Stimulated activated effector memory CD8-positive, alpha-beta T cell treated with anti-CD3 and anti-CD28 coated beads, Interleukin-12 subunit alpha, Interleukin-12 subunit beta, amount 100 ng/mL, for 72 hours (primary cell): ENCODE data around the gene PLCZ1.

Experiments
- ATAC-seq: fragments of 150-1000 bp; cut with Tn5 transposase; 2 replicates; pipeline ENCODE4 v1.10.0; 2021
- DNase-seq, 2 donors: peaks; one replicate each; pipeline ENCODE4 v3.0.0; 2021 to 2022; ENCODE audit warnings: low spot score in 2 of 2
- H3K27ac Mint-ChIP-seq: one replicate; pipeline ENCODE4 v1.8.0; 2022; ENCODE audit warnings: mild to moderate bottlenecking, mixed read lengths
- H3K36me3 Mint-ChIP-seq: one replicate; pipeline ENCODE4 v1.8.0; 2022; ENCODE audit warnings: mild to moderate bottlenecking, mixed read lengths
- H3K4me1 Mint-ChIP-seq: one replicate; pipeline ENCODE4 v1.8.0; 2022; ENCODE audit warnings: mixed read lengths
- H3K4me3 Mint-ChIP-seq: one replicate; pipeline ENCODE4 v1.8.0; 2022; ENCODE audit warnings: mild to moderate bottlenecking, mixed read lengths
- H3K9me3 Mint-ChIP-seq: one replicate; pipeline ENCODE4 v1.8.0; 2022; ENCODE audit warnings: mixed read lengths

The PLCZ1 gene

DNA sequence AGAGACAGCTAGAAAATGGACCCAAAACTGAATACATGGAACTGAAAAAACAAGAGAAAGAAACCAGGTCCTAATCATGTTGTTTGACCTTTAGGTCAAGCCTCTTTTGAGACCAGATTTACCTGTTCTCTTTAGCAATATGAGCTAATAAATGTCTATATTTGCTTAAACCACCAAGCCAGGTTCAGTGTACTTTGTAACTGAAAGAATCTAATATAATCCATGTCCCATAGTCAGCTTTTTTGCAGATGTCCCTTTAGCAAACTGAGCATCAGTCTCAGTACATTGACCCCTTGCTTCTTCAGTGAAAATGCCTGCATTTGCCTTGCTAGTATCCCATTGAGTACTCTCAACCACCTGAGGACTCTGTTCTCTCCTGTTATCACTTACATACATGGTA is 61.7 kb downstream of the PLCZ1 start:
- Mint-ChIP-seq H3K4me1 (no peaks in the 10 kb centered on the region), H3K9me3 (peaks cover 8% of the 10 kb centered on the region), H3K4me3 (no peak overlapping the region), H3K27ac (no peak overlapping the region), H3K36me3 (no peaks in the 10 kb centered on the region)
- DNase-seq (no peak), ATAC-seq (no peak)

DNA sequence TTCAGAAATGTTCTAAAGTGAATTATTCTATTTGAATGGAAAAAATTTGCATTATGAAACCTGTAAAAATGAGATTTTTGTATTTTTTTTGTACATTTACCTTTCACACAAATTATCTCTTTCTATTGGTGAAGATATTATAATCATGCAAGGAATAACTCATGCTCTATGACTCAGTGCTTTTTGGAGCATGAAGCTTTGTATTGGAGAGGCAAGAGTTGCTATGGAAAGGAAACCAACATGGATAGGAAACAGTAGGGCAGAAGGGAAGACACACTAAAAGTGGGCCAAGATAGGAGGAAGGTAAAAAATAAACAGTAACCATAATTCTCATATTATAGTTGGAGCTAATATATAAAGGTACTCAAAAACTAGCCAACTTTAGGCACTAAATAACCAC is 79.0 kb downstream of the PLCZ1 start:
- Mint-ChIP-seq H3K9me3 (peaks cover 18% of the 10 kb centered on the region), H3K4me1 (no peaks in the 10 kb centered on the region), H3K27ac (no peak overlapping the region), H3K4me3 (no peak overlapping the region), H3K36me3 (no peaks in the 10 kb centered on the region)
- DNase-seq: no peak
- no peak for ATAC-seq

GRCh38 chr12:18658179-18658578 is 79.6 kb downstream of the PLCZ1 start:
- H3K4me1 Mint-ChIP-seq: no peaks in the 10 kb centered on the region

DNA sequence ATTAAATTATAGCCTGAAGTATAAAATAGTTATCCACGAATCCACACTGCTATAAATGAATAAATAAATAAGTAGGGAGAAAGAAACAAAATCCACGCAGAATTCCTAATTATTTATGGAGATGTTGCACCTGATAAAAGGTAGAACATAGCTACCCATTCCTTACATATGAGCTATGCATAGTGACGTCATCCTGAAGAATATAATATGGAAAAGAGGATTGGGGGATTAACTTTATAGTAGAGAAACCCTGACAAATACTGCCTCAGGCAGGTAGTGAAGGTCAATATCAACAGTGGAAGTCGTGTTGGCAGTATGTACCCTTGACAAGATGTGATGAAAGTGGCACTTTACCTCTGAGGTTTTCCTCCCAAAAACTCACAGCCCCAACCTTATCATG is 82.5 kb downstream of the PLCZ1 start:
- ATAC-seq (no peak), DNase-seq (no peak)
- H3K4me1 Mint-ChIP-seq: no peaks in the 10 kb centered on the region
- H3K4me3 Mint-ChIP-seq: no peak overlapping the region
- peaks cover 18% of the 10 kb centered on the region for H3K9me3 Mint-ChIP-seq
- no peaks in the 10 kb centered on the region for H3K36me3 Mint-ChIP-seq
- H3K27ac Mint-ChIP-seq: no peak overlapping the region

More at GRCh38 chr12:18658179-18658578, 79.6 kb downstream of the PLCZ1 start:
- Mint-ChIP-seq H3K4me3 (no peak overlapping the region), H3K36me3 (no peaks in the 10 kb centered on the region), H3K9me3 (peaks cover 19% of the 10 kb centered on the region), H3K27ac (no peak overlapping the region)
- ATAC-seq (no peak), DNase-seq (no peak)

GRCh38 chr12:18653465-18653864 is 84.3 kb downstream of the PLCZ1 start:
- no peak for DNase-seq
- no peak for ATAC-seq
- H3K27ac Mint-ChIP-seq: no peak overlapping the region
- H3K4me1 Mint-ChIP-seq: no peaks in the 10 kb centered on the region
- no peak overlapping the region for H3K4me3 Mint-ChIP-seq
- H3K36me3 Mint-ChIP-seq: no peaks in the 10 kb centered on the region
- peaks cover 29% of the 10 kb centered on the region for H3K9me3 Mint-ChIP-seq

GRCh38 chr12:18652596-18652995 is 85.2 kb downstream of the PLCZ1 start:
- H3K9me3 Mint-ChIP-seq: peaks cover 22% of the 10 kb centered on the region
- DNase-seq (no peak), ATAC-seq (no peak)
- H3K4me1 Mint-ChIP-seq: no peaks in the 10 kb centered on the region
- H3K36me3 Mint-ChIP-seq: no peaks in the 10 kb centered on the region
- no peak overlapping the region for H3K27ac Mint-ChIP-seq
- H3K4me3 Mint-ChIP-seq: no peak overlapping the region

DNA sequence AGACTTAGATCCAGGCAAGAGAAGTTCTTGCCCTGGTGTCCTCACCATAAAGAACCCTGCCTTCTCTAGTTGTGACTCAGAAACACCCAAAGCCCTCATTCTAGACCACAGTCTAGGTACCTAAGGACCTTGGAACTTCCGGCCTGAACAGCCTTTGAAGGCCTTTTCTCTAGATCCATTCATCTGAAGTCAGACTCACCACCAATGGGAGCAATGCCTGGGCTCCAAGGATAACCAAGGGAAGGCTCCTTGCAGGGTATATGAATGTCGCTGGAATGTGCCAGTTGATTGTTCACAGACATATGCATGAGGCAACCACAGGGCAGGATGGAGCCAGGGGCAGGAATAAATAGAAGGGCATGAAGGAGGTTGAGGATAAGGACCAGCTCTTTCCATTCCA is 86.3 kb downstream of the PLCZ1 start:
- DNase-seq (no peak), ATAC-seq (no peak)
- Mint-ChIP-seq H3K4me3 (no peak overlapping the region), H3K27ac (no peak overlapping the region), H3K4me1 (no peaks in the 10 kb centered on the region), H3K9me3 (peaks cover 22% of the 10 kb centered on the region), H3K36me3 (no peaks in the 10 kb centered on the region)

GRCh38 chr12:18646286-18646890 is 91.4 kb downstream of the PLCZ1 start:
- H3K4me3 Mint-ChIP-seq: no peak overlapping the region
- H3K9me3 Mint-ChIP-seq: peaks cover 18% of the 10 kb centered on the region
- DNase-seq: no peak
- no peak for ATAC-seq
- H3K4me1 Mint-ChIP-seq: no peaks in the 10 kb centered on the region
- H3K36me3 Mint-ChIP-seq: no peaks in the 10 kb centered on the region
- no peak overlapping the region for H3K27ac Mint-ChIP-seq

DNA sequence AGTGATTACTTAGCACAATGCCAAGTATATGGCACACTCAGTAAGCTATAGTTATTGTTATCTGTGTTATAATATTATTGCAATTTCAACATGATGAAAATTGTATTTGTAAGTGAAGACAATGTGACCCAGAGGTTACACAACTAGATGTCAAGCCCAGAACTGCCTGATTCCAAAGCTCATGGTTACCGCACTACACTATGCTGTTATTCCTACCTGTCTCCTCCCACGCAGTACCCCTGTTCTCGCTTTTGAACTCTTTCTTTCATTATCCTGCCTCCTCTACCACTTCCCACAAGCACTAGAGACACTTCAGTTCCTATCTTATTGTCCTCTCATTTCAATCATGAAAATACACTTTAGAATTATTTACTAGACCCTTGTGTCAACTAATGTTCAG is 93.2 kb downstream of the PLCZ1 start:
- Mint-ChIP-seq H3K4me1 (no peaks in the 10 kb centered on the region), H3K9me3 (peaks cover 11% of the 10 kb centered on the region), H3K36me3 (no peaks in the 10 kb centered on the region), H3K27ac (no peak overlapping the region), H3K4me3 (no peak overlapping the region)
- ATAC-seq (no peak), DNase-seq (no peak)

DNA sequence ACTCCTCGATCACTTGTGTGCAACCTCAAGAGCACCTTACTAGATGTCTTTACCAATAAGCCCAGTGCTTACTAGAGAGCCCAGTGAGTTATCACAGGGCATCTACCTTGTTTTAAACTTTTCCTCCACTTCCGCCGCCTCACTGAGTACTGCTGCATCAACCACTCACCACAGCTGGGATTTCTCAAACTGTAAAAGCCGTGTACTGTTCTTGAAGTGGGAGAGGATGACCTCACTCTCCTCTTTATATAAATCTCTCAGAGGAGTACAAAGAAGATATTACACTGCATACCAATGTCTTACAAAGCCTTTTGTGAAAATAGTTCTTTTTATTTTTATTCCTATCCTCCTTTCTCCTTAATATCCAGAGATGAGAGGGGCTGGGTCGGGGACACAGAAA is 94.1 kb downstream of the PLCZ1 start:
- Mint-ChIP-seq H3K4me1 (no peaks in the 10 kb centered on the region), H3K36me3 (no peaks in the 10 kb centered on the region), H3K9me3 (peaks cover 6% of the 10 kb centered on the region), H3K27ac (no peak overlapping the region), H3K4me3 (no peak overlapping the region)
- ATAC-seq (no peak), DNase-seq (no peak)

DNA sequence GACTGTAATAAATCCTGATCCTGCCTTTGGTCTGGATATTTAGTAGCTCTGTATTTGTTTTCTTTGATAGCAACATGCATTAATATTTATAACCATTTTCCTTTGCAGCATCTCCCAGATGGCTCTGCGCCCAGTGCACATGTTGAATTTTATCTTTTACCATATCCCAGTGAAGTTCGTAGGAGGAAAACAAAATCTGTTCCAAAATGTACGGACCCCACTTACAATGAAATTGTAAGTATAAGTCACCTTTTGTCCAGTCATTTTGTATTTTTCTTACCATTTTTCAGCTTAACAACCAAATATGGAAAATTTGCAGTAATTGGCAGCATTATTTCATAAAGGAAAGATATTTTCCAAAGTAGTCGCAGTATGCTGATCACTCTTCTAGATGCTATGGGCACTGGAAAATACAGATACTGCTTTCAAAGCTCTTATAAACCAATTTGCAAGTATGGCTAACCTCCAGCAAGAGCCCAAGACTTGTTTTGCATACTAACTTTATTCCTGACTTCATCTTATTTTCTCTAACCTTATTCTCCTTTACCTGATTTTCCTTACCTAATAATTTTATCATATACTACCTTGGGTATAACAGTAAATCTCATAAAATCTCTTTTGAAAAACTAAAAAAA is 97.4 kb downstream of the PLCZ1 start:
- Mint-ChIP-seq H3K27ac (no peak overlapping the region), H3K36me3 (no peaks in the 10 kb centered on the region), H3K4me3 (no peak overlapping the region), H3K9me3 (peaks cover 6% of the 10 kb centered on the region), H3K4me1 (no peaks in the 10 kb centered on the region)
- ATAC-seq: no peak
- DNase-seq: no peak

- Mint-ChIP-seq H3K4me3 (no peak overlapping the region), H3K4me1 (no peaks in the 10 kb centered on the region), H3K27ac (no peak overlapping the region), H3K36me3 (no peaks in the 10 kb centered on the region), H3K9me3 (peaks cover 8% of the 10 kb centered on the region)
- ATAC-seq (no peak), DNase-seq (no peak)
Measured at GRCh38 chr12:18634382-18634781, 103.4 kb downstream of the PLCZ1 start.
